Gastroesophageal sphincter (tissue), 3 donors: ENCODE measurements around the gene DIAPH3.

Experiments
- CTCF ChIP-seq, 4 experiments: fragments of 200-600 bp in 2 of 4; fragments of 450-650 bp in 2 of 4; sonication (generic) in 1 of 4; IDR thresholded peaks; one replicate each; pipeline ENCODE4 v1.5.1; 2017 to 2019; ENCODE audit warnings: antibody characterized with exemption in 4 of 4, mild to moderate bottlenecking in 2 of 4, moderate library complexity in 2 of 4
- POLR2A ChIP-seq, 2 donors: fragments of 450-650 bp; IDR thresholded peaks; one replicate each; pipeline ENCODE4 v1.6.1; 2017; ENCODE audit warnings: antibody characterized with exemption in 2 of 2, mild to moderate bottlenecking in 2 of 2, moderate library complexity in 1 of 2
- POLR2AphosphoS5 ChIP-seq: sonication (generic); formaldehyde crosslinking; IDR thresholded peaks from one replicate; pipeline ENCODE4 v1.6.1; 2017; ENCODE audit warnings: antibody characterized with exemption

GRCh38 chr13:60150538-60150937 lies 13.2 kb downstream of the DIAPH3 start:
- TF ChIP-seq CTCF (IDR thresholded peaks at IDR 0.05) = no peak
- TF ChIP-seq POLR2A (IDR thresholded peaks at IDR 0.05) = no peak
- no peak for TF ChIP-seq POLR2AphosphoS5
